ENCODE results near the gene DENND1B.
A peak's percentile ranks its signal among the peaks of the same experiment; 100 is the strongest.

DENND1B gene

GRCh38 chr1:197632005-197632404, 143.3 kb downstream of the DENND1B start:
- H3K4me3 ChIP-seq (replicated peaks in 1 of 2; ENCODE audit: low read depth in 2 of 2, low read length in 2 of 2) = no peak overlapping the region
- TF ChIP-seq, protein P1, sequence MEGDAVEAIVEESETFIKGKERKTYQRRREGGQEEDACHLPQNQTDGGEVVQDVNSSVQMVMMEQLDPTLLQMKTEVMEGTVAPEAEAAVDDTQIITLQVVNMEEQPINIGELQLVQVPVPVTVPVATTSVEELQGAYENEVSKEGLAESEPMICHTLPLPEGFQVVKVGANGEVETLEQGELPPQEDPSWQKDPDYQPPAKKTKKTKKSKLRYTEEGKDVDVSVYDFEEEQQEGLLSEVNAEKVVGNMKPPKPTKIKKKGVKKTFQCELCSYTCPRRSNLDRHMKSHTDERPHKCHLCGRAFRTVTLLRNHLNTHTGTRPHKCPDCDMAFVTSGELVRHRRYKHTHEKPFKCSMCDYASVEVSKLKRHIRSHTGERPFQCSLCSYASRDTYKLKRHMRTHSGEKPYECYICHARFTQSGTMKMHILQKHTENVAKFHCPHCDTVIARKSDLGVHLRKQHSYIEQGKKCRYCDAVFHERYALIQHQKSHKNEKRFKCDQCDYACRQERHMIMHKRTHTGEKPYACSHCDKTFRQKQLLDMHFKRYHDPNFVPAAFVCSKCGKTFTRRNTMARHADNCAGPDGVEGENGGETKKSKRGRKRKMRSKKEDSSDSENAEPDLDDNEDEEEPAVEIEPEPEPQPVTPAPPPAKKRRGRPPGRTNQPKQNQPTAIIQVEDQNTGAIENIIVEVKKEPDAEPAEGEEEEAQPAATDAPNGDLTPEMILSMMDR (IDR thresholded peaks at IDR 0.05; ENCODE audit: low read depth, low read length) = no peak
- DNase-seq (ENCODE audit: low read depth in 2 of 2) = no peak

GRCh38 chr1:197622371-197622770, 152.9 kb downstream of the DENND1B start:
- DNase-seq (ENCODE audit: low read depth in 2 of 2) = no peak
- no peak overlapping the region for H3K4me3 ChIP-seq (replicated peaks in 1 of 2; ENCODE audit: low read depth in 2 of 2, low read length in 2 of 2)
- TF ChIP-seq, protein P1 (IDR thresholded peaks at IDR 0.05; ENCODE audit: low read depth, low read length) = no peak

DNA sequence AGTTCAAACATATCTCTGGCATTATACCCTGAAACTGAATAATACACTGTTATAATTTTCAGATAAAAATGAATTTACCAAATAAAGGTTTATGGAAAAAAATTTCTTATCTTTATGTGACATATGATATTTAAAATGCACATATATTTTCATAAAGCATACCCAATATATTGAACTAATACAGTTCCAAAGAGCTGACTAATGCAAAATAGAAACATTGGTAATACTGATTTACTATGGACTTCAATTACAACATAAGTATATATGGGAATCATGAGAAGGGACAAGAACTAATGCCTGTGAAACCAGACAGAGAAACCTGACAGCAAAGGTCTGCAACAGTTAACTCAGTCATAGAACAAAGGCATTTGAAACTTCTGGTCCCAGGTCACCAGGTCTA, 153.5 kb downstream of the DENND1B start:
- TF ChIP-seq, protein P1 (IDR thresholded peaks at IDR 0.05; ENCODE audit: low read depth, low read length) = no peak
- no peak for DNase-seq (ENCODE audit: low read depth in 2 of 2)
- H3K4me3 ChIP-seq (replicated peaks in 1 of 2; ENCODE audit: low read depth in 2 of 2, low read length in 2 of 2) = no peak overlapping the region

DNA sequence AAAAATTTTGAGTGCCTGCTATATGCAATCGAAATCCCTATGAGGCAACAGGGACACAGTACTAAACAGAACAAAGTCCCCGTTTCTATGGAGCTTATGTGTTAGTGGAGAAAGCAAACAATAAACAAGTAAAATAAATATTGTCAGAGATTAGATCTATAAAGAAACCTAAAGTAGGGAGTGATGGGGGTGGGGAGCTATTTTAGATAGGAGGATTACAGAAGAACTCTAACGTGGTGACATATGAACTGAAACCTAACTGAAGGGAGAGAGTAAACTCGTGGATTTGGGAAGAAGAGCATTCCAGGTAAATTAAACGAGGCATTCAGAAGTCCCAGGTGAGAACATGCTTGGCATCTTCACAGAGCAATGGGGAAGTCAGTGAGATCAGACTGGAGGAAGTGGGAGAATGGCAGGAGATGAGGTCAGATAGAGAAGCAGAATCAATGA, 154.5 kb downstream of the DENND1B start:
- no peak for DNase-seq (ENCODE audit: low read depth in 2 of 2)
- no peak overlapping the region for H3K4me3 ChIP-seq (replicated peaks in 1 of 2; ENCODE audit: low read depth in 2 of 2, low read length in 2 of 2)
- TF ChIP-seq, protein P1 (IDR thresholded peaks at IDR 0.05; ENCODE audit: low read depth, low read length) = no peak

- peak; percentile 52 for DNase-seq (ENCODE audit: low read depth in 2 of 2)
- TF ChIP-seq, protein P1 (IDR thresholded peaks at IDR 0.05; ENCODE audit: low read depth, low read length) = peak; percentile 30
Observed at GRCh38 chr1:197619008-197619640, 156.2 kb downstream of the DENND1B start.

GRCh38 chr1:197618061-197618460, 157.2 kb downstream of the DENND1B start:
- peak; percentile 42 to 47 for DNase-seq (ENCODE audit: low read depth in 2 of 2)
- TF ChIP-seq, protein P1 (IDR thresholded peaks at IDR 0.05; ENCODE audit: low read depth, low read length) = no peak
- no peak overlapping the region for H3K4me3 ChIP-seq (replicated peaks in 1 of 2; ENCODE audit: low read depth in 2 of 2, low read length in 2 of 2)

More at GRCh38 chr1:197619008-197619640, 156.2 kb downstream of the DENND1B start:
- H3K4me3 ChIP-seq (replicated peaks in 1 of 2; ENCODE audit: low read depth in 2 of 2, low read length in 2 of 2) = no peak overlapping the region

DNA sequence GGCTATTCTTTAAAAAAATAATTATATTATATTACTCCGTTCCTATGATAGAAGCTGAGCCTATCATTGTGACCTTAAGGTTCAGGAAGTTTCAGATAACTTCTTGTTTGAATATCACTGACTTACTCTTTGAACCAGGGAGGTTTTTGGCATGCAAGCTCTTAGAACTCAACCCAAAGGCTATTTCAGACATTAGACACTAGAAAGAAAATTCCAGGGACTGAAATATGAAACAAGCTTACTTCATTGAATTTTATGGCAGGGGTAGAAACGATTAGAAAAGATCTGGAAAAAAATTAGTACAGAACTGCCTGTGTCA, 159.6 kb downstream of the DENND1B start:
- H3K4me3 ChIP-seq (replicated peaks in 1 of 2; ENCODE audit: low read depth in 2 of 2, low read length in 2 of 2) = no peak overlapping the region
- TF ChIP-seq, protein P1 (IDR thresholded peaks at IDR 0.05; ENCODE audit: low read depth, low read length) = no peak
- no peak for DNase-seq (ENCODE audit: low read depth in 2 of 2)
